ENCODE data around the gene C20orf204. TPM values are rescaled to one million over a fixed set of nuclear protein-coding genes. Genes with fewer than 3 reads are reported as not detected.
A peak's percentile ranks its signal among the peaks of the same experiment; 100 is the strongest.

C20orf204 gene
- total and polyA plus RNA-seq, 9 of the 15 experiments (the other 6 are each of a cell fraction or from before 2014, with no cell fraction given), result 0.11 to 1.1 (median 0.36) TPM; not detected in 2

GRCh38 chr20:64080013-64080812, 44.2 kb downstream of the C20orf204 start, which contains the start of gene OPRL1 (continued):
- no peak for TF ChIP-seq NR2C2 (CRISPR knock-in tag; IDR thresholded peaks at IDR 0.05)
- TF ChIP-seq NR2C2 (tag; IDR thresholded peaks at IDR 0.05), result no peak
- TF ChIP-seq SREBF2 (CRISPR knock-in tag; IDR thresholded peaks at IDR 0.05), result no peak
- no peak for TF ChIP-seq U2AF2 (optimal IDR thresholded peaks at IDR 0.05; ENCODE audit: low read depth, low read length)
- TF ChIP-seq CBFA2T2 (conservative IDR thresholded peaks at IDR 0.05), result no peak
- TF ChIP-seq RBBP5 (IDR thresholded peaks at IDR 0.05; ENCODE audit: borderline replicate concordance, insufficient read depth, low read length, poor library complexity, severe bottlenecking), result no peak
- no peak for TF ChIP-seq HNRNPUL1 (IDR thresholded peaks at IDR 0.05; ENCODE audit: low read length)
- no peak for TF ChIP-seq ZNF224 (CRISPR knock-in tag; IDR thresholded peaks at IDR 0.05)
- TF ChIP-seq HEY1 (CRISPR knock-in tag; IDR thresholded peaks at IDR 0.05; ENCODE audit: borderline replicate concordance), result no peak
- TF ChIP-seq ZNF174 (CRISPR knock-in tag; IDR thresholded peaks at IDR 0.05), result no peak
- peak; percentile 61 for TF ChIP-seq VEZF1 (CRISPR knock-in tag; IDR thresholded peaks at IDR 0.05)
- no peak for TF ChIP-seq TAF1 (IDR thresholded peaks at IDR 0.05; ENCODE audit: control insufficient read depth, extremely low read depth, insufficient read depth, low read length, severe bottlenecking)
- TF ChIP-seq NCOA4 (IDR thresholded peaks at IDR 0.05; ENCODE audit: partially characterized antibody), result no peak
- no peak for TF ChIP-seq HMGXB4 (CRISPR knock-in tag; IDR thresholded peaks at IDR 0.05)
- TF ChIP-seq KAT7 (CRISPR knock-in tag; IDR thresholded peaks at IDR 0.05; ENCODE audit: borderline replicate concordance), result no peak
- no peak for TF ChIP-seq TEAD2 (tag; IDR thresholded peaks at IDR 0.05)
- TF ChIP-seq TGIF2 (CRISPR knock-in tag; IDR thresholded peaks at IDR 0.05), result no peak
- TF ChIP-seq CBX8 (IDR thresholded peaks at IDR 0.05; ENCODE audit: borderline replicate concordance, extremely low read depth, low read depth, low read length, poor library complexity, severe bottlenecking), result no peak
- no peak for TF ChIP-seq SMARCA5 (IDR thresholded peaks at IDR 0.05)
- no peak for TF ChIP-seq BCOR (IDR thresholded peaks at IDR 0.05)
- no peak for TF ChIP-seq GTF2A2 (tag; IDR thresholded peaks at IDR 0.05)
- TF ChIP-seq ZNF778 (CRISPR knock-in tag; IDR thresholded peaks at IDR 0.05), result no peak
